HEK293 (cell line): ENCODE data around the gene C13orf46.
A peak's percentile ranks its signal among the peaks of the same experiment; 100 is the strongest.

Experiments used
- CTCF ChIA-PET: fragments of 350-600 bp; formaldehyde crosslinking; extraction: SDS; loops from one replicate; lab custom pipeline; 2021; ENCODE audit warnings: antibody characterized with exemption; lab: Yijun Ruan, JAX
- POLR2A ChIA-PET: fragments of 300-600 bp; formaldehyde crosslinking; extraction: SDS; loops from one replicate; lab custom pipeline; 2020; ENCODE audit warnings: antibody characterized with exemption, inconsistent platforms; lab: Yijun Ruan, JAX
- H3K27ac ChIP-seq: fragments of 200-500 bp; sonication (Bioruptor generic); 2 replicates; pipeline ENCODE4 v1.5.1; 2014; ENCODE audit warnings: low read depth, low read length, control low read depth, inconsistent platforms; ENCODE audit errors: extremely low read depth
- H3K36me3 ChIP-seq, 2 experiments: fragments of 200-500 bp in 1 of 2; sonication (Bioruptor generic) in 1 of 2; 1 replicate in 1 of 2; 2 replicates in 1 of 2; pipeline ENCODE4 v1.5.1; 2014 to 2017; ENCODE audit warnings: inconsistent platforms in 2 of 2, low read length in 2 of 2; ENCODE audit not compliant: control insufficient read depth in 2 of 2, insufficient read depth in 1 of 2
- H3K4me1 ChIP-seq: fragments of 200-500 bp; sonication (Bioruptor generic); 2 replicates; pipeline ENCODE4 v1.5.1; 2014; ENCODE audit warnings: mild to moderate bottlenecking, low read length, inconsistent platforms; ENCODE audit not compliant: control insufficient read depth, insufficient read depth
- H3K4me3 ChIP-seq: 2 replicates; pipeline ENCODE4 v1.5.1; 2011; ENCODE audit warnings: low read depth, mild to moderate bottlenecking, control low read depth, low read length, moderate library complexity
- H3K9me3 ChIP-seq: fragments of 200-500 bp; sonication (Bioruptor generic); 2 replicates; pipeline ENCODE4 v1.5.1; 2014; ENCODE audit warnings: low read depth, low read length, inconsistent platforms; ENCODE audit not compliant: control insufficient read depth, insufficient read depth
- HOXA7 ChIP-seq: sonication (generic); formaldehyde crosslinking; IDR thresholded peaks from 2 replicates; pipeline ENCODE4 v1.8.1; 2022; ENCODE audit warnings: missing genetic modification reagents, borderline replicate concordance
- HOXD13 ChIP-seq: sonication (generic); formaldehyde crosslinking; IDR thresholded peaks from 2 replicates; pipeline ENCODE4 v1.8.0; 2022; ENCODE audit warnings: missing genetic modification reagents, borderline replicate concordance
- REST ChIP-seq: fragments of 450-650 bp; formaldehyde crosslinking; IDR thresholded peaks from 2 replicates; pipeline ENCODE4 v1.5.1; 2016; ENCODE audit warnings: missing biosample characterization, missing genetic modification characterization
- SALL2 ChIP-seq: fragments of 450-650 bp; formaldehyde crosslinking; IDR thresholded peaks from 2 replicates; pipeline ENCODE4 v1.5.0; 2017; ENCODE audit warnings: missing biosample characterization, mild to moderate bottlenecking, missing genetic modification characterization, borderline replicate concordance
- ZEB2 ChIP-seq: fragments of 450-650 bp; formaldehyde crosslinking; IDR thresholded peaks from 2 replicates; pipeline ENCODE4 v1.5.1; 2016; ENCODE audit warnings: missing biosample characterization, missing genetic modification characterization
- ZIC2 ChIP-seq: fragments of 450-650 bp; formaldehyde crosslinking; IDR thresholded peaks from 2 replicates; pipeline ENCODE4 v1.5.1; 2016; ENCODE audit warnings: missing biosample characterization, missing genetic modification characterization
- ZNF114 ChIP-seq: fragments of 450-650 bp; formaldehyde crosslinking; IDR thresholded peaks from 2 replicates; pipeline ENCODE4 v1.5.0; 2017; ENCODE audit warnings: missing biosample characterization, missing genetic modification characterization
- ZNF24 ChIP-seq: fragments of 450-650 bp; formaldehyde crosslinking; IDR thresholded peaks from 2 replicates; pipeline ENCODE4 v1.5.1; 2016; ENCODE audit warnings: missing biosample characterization, missing genetic modification characterization
- ZNF266 ChIP-seq: fragments of 450-650 bp; formaldehyde crosslinking; IDR thresholded peaks from 2 replicates; pipeline ENCODE4 v1.5.1; 2016; ENCODE audit warnings: missing biosample characterization, missing genetic modification characterization, low read depth
- ZNF324 ChIP-seq: fragments of 450-650 bp; formaldehyde crosslinking; IDR thresholded peaks from 2 replicates; pipeline ENCODE4 v1.5.1; 2016; ENCODE audit warnings: missing biosample characterization, missing genetic modification characterization
- ZNF37A ChIP-seq: fragments of 450-650 bp; IDR thresholded peaks from 2 replicates; pipeline ENCODE4 v1.5.1; 2018; ENCODE audit warnings: missing biosample characterization, missing genetic modification characterization
- ZNF391 ChIP-seq: fragments of 450-650 bp; formaldehyde crosslinking; IDR thresholded peaks from 2 replicates; pipeline ENCODE4 v1.5.1; 2016; ENCODE audit warnings: low read depth, missing biosample characterization, missing genetic modification characterization, borderline replicate concordance
- ZNF48 ChIP-seq: fragments of 450-650 bp; formaldehyde crosslinking; IDR thresholded peaks from 2 replicates; pipeline ENCODE4 v1.5.1; 2016; ENCODE audit warnings: missing biosample characterization, missing genetic modification characterization
- ZNF518A ChIP-seq: fragments of 450-650 bp; formaldehyde crosslinking; conservative IDR thresholded peaks from 2 replicates; pipeline ENCODE4 v1.5.1; 2016; ENCODE audit warnings: low read depth, missing biosample characterization, missing genetic modification characterization
- ZNF629 ChIP-seq: fragments of 450-650 bp; formaldehyde crosslinking; IDR thresholded peaks from 2 replicates; pipeline ENCODE4 v1.5.1; 2017; ENCODE audit warnings: missing biosample characterization, missing genetic modification characterization
- ZNF777 ChIP-seq: fragments of 450-650 bp; formaldehyde crosslinking; IDR thresholded peaks from 2 replicates; pipeline ENCODE4 v1.5.1; 2017; ENCODE audit warnings: missing biosample characterization, missing genetic modification characterization, borderline replicate concordance
- ZSCAN16 ChIP-seq: fragments of 450-650 bp; formaldehyde crosslinking; IDR thresholded peaks from 2 replicates; pipeline ENCODE4 v1.5.1; 2016; ENCODE audit warnings: missing biosample characterization, missing genetic modification characterization
- TF ChIP-seq, protein P1 (sequence below): fragments of 450-650 bp; formaldehyde crosslinking; IDR thresholded peaks from 2 replicates; pipeline ENCODE4 v1.5.1; 2016; ENCODE audit warnings: missing biosample characterization, missing genetic modification characterization

Gene C13orf46

DNA sequence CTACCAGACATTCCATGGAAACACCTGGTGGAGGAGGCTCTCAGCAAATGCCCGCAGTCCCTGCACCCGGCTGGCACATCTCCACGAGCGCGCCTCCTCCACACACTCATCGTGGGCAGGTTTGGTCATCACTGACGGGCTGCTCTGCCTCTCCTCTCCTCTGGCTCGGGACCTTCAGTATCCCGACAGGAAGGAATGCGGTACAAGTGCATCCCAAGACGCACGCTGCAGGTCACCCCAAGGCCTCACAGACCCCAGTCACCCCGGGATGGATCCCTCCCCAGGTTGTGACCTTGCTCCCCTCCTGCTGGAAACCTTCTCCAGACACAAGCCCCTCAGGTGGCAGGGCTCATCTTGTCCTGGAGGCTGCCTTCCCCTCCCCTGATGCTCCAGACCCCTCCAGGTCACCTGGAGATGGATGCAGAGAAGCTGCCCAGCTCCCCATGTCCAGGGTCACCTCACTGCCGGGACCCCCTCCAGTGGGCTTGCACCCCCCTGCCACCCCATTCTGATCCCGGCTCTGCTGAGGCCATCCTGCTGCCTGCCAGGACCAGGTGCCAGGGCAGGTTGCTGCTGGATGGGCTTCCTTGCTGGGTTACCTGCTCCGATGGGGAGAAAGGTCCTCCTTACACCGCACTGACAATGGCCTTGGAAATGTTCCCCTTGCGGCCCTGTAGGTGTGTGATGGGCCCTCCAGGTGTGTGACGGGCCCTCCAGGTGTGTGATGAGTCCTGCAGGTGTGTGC is 29.9 kb downstream of the C13orf46 start:
- no peaks in the 10 kb centered on the region for H3K9me3 ChIP-seq
- H3K4me3 ChIP-seq, result no peak overlapping the region
- no peaks in the 10 kb centered on the region for H3K4me1 ChIP-seq
- no peaks in the 10 kb centered on the region for H3K36me3 ChIP-seq
- TF ChIP-seq HOXD13 (CRISPR knock-in tag) (no peak), ZEB2 (tag by site-specific recombination) (peak; percentile 75)
- no peak overlapping the region for H3K27ac ChIP-seq
- ChIA-PET CTCF (interaction anchor here (1.8 kb wide), 1 partner anchor 9 kb away, joined by 3 read pairs; no protein-coding TSS in a partner anchor), POLR2A (no interaction called here)

DNA sequence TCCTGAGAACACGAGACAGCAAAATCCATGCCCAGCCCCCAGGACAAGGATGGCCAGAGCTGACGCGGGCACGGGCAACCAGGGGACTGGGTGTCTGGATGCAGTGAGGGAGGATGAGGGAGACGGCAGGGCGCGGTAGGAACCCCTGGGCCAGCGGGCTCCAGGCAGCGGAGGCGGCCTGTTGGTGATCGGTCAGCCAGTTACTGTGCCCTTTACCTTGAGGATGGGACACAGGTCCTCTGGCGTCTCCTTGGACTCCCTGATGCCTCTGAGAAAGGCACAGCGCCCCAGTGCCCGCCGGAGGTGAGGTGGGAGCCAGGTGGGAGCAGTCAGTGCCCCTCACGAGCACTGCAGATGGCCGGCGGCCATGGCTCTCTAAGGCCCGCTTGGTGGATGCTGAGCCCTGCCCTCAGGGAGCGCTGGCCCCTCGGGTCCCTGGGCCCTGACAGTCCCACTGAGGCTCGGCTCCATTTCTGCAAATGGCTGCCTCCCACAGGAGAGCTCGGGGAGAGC is 31.2 kb downstream of the C13orf46 start:
- TF ChIP-seq ZSCAN16, result no peak
- TF ChIP-seq ZNF37A, result no peak
- no peak for TF ChIP-seq ZNF266 (tag by site-specific recombination)
- no peak for TF ChIP-seq ZNF48 (tag by site-specific recombination)
- TF ChIP-seq ZNF391 (tag by site-specific recombination), result no peak
- TF ChIP-seq ZNF777, result no peak
- TF ChIP-seq ZNF518A (tag by site-specific recombination), result no peak
- TF ChIP-seq ZNF114, result no peak
- POLR2A ChIA-PET, result no interaction called here
- Histone ChIP-seq H3K9me3 (no peaks in the 10 kb centered on the region), H3K4me3 (no peak overlapping the region), H3K27ac (no peak overlapping the region), H3K36me3 (no peaks in the 10 kb centered on the region), H3K4me1 (no peaks in the 10 kb centered on the region)
- CTCF ChIA-PET, result interaction anchor here (1.8 kb wide), 1 partner anchor 11 kb away, joined by 3 read pairs; no protein-coding TSS in a partner anchor

GRCh38 chr13:113941571-113942191 is 32.2 kb downstream of the C13orf46 start:
- no peak overlapping the region for H3K27ac ChIP-seq
- POLR2A ChIA-PET, result no interaction called here
- TF ChIP-seq ZIC2 (tag by site-specific recombination), result peak; percentile 68
- no peak for TF ChIP-seq ZNF24 (tag by site-specific recombination)
- H3K36me3 ChIP-seq, result no peaks in the 10 kb centered on the region
- no peaks in the 10 kb centered on the region for H3K4me1 ChIP-seq
- no peak overlapping the region for H3K4me3 ChIP-seq
- H3K9me3 ChIP-seq, result no peaks in the 10 kb centered on the region
- CTCF ChIA-PET, result no interaction called here

DNA sequence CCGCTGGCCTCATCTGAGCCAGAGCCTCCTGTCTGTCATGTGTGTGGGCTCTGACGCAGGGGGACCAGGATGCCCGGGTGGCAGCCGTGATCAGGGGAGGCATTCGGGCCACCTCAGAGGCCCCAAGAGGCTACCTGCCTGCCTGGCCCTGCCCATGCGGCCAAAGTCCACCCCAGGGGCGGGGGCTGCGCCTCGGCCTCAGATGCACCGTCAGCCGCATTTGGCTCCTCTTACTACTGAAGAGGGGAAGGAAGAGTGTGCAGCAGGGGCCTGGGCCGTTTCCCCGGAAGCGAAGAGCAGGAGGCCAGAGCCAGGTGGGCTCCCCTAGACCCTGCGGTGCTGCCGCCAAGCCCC is 34.0 kb downstream of the C13orf46 start:
- POLR2A ChIA-PET, result no interaction called here
- no peaks in the 10 kb centered on the region for H3K4me1 ChIP-seq
- TF ChIP-seq ZNF629 (no peak), SALL2 (tag by site-specific recombination) (no peak), ZIC2 (tag by site-specific recombination) (no peak), HOXA7 (CRISPR knock-in tag) (no peak), ZNF324 (no peak), REST (no peak)
- TF ChIP-seq, protein P1, sequence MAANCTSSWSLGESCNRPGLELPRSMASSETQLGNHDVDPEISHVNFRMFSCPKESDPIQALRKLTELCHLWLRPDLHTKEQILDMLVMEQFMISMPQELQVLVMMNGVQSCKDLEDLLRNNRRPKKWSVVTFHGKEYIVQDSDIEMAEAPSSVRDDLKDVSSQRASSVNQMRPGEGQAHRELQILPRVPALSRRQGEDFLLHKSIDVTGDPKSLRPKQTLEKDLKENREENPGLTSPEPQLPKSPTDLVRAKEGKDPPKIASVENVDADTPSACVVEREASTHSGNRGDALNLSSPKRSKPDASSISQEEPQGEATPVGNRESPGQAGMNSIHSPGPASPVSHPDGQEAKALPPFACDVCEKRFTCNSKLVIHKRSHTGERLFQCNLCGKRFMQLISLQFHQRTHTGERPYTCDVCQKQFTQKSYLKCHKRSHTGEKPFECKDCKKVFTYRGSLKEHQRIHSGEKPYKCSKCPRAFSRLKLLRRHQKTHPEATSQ (tag by site-specific recombination), result no peak
- TF ChIP-seq, all 188 proteins: peak for 0
- CTCF ChIA-PET, result no interaction called here
- Histone ChIP-seq H3K36me3 (no peaks in the 10 kb centered on the region), H3K4me3 (no peak overlapping the region), H3K27ac (no peak overlapping the region), H3K9me3 (no peaks in the 10 kb centered on the region)
